Measurements from ENCODE around the gene MSH3. TPM values are rescaled to one million over a fixed set of nuclear protein-coding genes. Genes with fewer than 3 reads are reported as not detected.

MSH3 gene
- total RNA-seq, 4 donors from 2014 or later = 17.5 to 24.4 (median 21.2) TPM

- TF ChIP-seq CTCF (IDR thresholded peaks at IDR 0.05; ENCODE audit: low read depth) = no peak
Observed at GRCh38 chr5:80804332-80804731, 149.9 kb downstream of the MSH3 start.

DNA sequence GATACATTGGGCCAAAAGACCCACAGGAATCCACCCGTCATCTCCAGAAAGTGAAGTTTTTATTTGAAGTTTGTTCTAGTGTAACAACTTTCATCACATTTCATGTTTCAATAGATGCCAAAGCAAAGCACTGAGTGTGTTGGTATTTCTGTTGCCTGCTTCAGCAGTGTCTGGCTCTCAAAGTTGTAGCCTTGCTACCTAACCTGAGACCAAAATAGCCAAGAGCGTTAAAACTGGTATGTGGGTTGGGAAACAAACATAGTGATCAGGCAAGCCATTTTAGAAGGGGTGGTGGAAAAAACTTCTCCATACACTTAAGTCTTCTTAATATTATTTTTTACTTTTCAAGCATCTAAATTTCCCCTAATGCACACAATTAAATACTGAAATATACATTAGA lies 150.6 kb downstream of the MSH3 start:
- no peak for TF ChIP-seq CTCF (IDR thresholded peaks at IDR 0.05; ENCODE audit: low read depth)

GRCh38 chr5:80806929-80807328 lies 152.5 kb downstream of the MSH3 start:
- no peak for TF ChIP-seq CTCF (IDR thresholded peaks at IDR 0.05; ENCODE audit: low read depth)

GRCh38 chr5:80809451-80809850 lies 155.0 kb downstream of the MSH3 start:
- TF ChIP-seq CTCF (IDR thresholded peaks at IDR 0.05; ENCODE audit: low read depth) = no peak

DNA sequence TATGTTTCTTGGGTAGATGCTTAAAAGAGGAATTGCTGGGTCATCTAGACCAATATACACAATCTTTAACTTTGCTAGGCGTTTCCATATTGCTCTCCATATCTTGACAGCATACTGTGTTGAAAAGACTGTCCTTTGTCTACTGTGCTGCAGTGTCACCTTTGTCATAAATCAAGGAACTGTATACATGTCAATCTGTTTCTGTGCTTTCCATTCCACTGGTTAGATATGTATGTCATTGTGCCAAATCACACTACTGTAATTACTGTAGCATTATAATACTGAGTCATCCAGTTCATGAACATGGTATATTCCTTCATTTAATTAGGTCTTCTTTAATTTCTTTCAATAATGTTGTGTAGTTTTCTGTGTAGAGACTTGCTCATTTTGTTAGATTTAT lies 156.0 kb downstream of the MSH3 start:
- TF ChIP-seq CTCF (IDR thresholded peaks at IDR 0.05; ENCODE audit: low read depth) = no peak

DNA sequence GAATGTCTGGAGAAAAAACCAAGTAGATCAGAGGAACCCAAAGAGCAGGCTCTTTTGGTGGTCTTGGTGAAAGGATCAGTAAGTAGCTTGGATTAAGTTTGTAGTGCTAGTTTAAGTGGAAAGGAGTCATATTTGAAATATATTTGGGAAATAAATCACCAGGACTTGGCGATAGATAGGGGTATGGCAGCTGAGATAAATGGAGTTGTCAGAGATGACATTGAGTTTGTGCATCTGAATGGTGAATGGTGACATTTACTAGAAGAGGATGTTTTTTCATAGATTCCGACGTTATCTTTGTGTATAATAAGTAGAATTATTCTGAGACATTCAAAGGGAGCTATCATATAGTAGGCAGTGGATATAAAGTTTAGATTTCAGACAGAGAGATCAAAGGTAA lies 162.1 kb downstream of the MSH3 start:
- no peak for TF ChIP-seq CTCF (IDR thresholded peaks at IDR 0.05; ENCODE audit: low read depth)

- TF ChIP-seq CTCF (IDR thresholded peaks at IDR 0.05; ENCODE audit: low read depth) = no peak
Observed at GRCh38 chr5:80820685-80821084, 166.2 kb downstream of the MSH3 start.
